MM.1S (cell line): ENCODE measurements around the gene MYADML2.

Experiments used
- CTCF ChIP-seq: fragments of 300-600 bp; sonication (generic); IDR thresholded peaks from 2 replicates; pipeline ENCODE4 v1.5.1; 2016; ENCODE audit warnings: antibody characterized with exemption, low read length, mixed read lengths
- EZH2 ChIP-seq: fragments of 300-600 bp; sonication (generic); optimal IDR thresholded peaks from 2 replicates; pipeline ENCODE3; 2017; ENCODE audit warnings: low read depth, mild to moderate bottlenecking, antibody characterized with exemption, low read length, mixed read lengths

- TF ChIP-seq CTCF = no peak
- no peak for TF ChIP-seq EZH2
These were observed 13.8 kb downstream of the MYADML2 start for GRCh38 chr17:81933178-81933699.
